VCaP (cell line): ENCODE results near the gene POLR2F.

Experiments used
- H3K27ac ChIP-seq: fragments of 450-650 bp; 2 replicates; pipeline ENCODE4 v1.5.1; 2017
- TF ChIP-seq, protein P1 (sequence below): fragments of 450-650 bp; conservative IDR thresholded peaks from 2 replicates; pipeline ENCODE4 v1.5.1; 2017; ENCODE audit warnings: mild to moderate bottlenecking, moderate library complexity

Gene POLR2F

DNA sequence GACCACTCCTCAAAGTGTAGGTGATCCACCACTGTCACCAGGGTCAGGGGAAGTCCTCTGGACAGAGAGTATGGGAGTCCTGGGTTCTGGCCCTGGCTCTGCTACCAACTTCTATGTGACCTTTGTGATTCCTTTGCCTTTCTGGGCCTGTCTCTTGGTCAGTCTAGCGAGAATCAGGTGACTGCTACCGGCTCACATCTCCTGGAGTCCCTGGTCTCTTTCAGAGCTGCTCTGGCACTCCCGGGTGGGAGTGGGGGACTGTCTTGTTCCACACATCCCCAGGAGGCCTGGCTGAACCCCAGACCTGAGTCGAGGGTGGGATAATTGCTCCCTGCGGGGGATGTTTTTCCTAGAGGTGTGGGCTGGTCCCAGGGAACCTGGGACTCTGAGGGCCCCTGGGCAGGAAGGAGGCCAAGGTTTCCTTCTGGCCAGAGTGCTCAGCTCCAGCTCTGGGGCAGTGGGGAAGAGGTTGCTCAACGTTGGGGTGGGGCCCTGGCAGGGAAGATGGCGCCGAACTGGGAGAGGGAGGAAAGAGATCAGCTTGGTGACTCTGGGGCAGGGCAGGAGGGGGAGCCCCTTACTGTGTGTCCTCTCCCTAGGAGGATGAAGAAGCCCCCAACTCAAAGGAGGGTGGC is 28.8 kb downstream of the POLR2F start:
- H3K27ac ChIP-seq, result no peak overlapping the region
- TF ChIP-seq, protein P1, sequence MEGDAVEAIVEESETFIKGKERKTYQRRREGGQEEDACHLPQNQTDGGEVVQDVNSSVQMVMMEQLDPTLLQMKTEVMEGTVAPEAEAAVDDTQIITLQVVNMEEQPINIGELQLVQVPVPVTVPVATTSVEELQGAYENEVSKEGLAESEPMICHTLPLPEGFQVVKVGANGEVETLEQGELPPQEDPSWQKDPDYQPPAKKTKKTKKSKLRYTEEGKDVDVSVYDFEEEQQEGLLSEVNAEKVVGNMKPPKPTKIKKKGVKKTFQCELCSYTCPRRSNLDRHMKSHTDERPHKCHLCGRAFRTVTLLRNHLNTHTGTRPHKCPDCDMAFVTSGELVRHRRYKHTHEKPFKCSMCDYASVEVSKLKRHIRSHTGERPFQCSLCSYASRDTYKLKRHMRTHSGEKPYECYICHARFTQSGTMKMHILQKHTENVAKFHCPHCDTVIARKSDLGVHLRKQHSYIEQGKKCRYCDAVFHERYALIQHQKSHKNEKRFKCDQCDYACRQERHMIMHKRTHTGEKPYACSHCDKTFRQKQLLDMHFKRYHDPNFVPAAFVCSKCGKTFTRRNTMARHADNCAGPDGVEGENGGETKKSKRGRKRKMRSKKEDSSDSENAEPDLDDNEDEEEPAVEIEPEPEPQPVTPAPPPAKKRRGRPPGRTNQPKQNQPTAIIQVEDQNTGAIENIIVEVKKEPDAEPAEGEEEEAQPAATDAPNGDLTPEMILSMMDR, result no peak

GRCh38 chr22:37982938-37983859 is 29.7 kb downstream of the POLR2F start:
- TF ChIP-seq, protein P1, result no peak
- H3K27ac ChIP-seq, result no peak overlapping the region

GRCh38 chr22:37983860-37984791 is 30.6 kb downstream of the POLR2F start, which contains the start of gene SOX10:
SOX10 (minus strand) TSS chr22:37984555; CDS start chr22:37983784, 771 bp downstream.
- H3K27ac ChIP-seq, result no peak within 1 kb of the TSS

DNA sequence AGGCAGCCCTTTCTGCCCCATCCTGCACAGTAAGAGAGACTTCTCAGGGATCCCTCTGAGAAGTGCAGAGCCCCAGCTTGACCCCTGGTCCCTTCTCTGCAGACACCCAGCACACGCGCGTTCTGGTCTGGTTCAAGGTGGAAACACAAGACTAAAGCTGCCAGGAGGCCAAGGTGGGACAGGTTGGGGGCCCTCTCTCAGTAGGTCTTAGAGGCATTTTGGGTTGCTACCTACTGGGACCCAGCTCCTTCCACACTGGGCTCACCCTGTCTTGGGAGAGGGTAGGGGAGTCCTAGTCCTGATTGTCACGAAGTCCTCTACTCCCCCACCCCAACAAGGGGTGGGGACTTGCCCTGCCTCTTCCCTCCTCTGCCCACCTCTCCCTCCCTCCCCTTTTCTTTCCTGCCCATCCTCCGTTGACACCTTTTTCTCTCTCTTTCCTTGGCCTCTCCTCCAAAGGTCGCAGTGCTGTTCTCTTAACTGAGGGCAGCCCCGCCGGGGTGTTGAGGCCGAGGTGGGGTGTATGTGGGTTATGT is 31.6 kb downstream of the POLR2F start:
- H3K27ac ChIP-seq, result no peak overlapping the region
- TF ChIP-seq, protein P1, result no peak

More at GRCh38 chr22:37983860-37984791, 30.6 kb downstream of the POLR2F start, which contains the start of gene SOX10:
- TF ChIP-seq, protein P1, result no peak

DNA sequence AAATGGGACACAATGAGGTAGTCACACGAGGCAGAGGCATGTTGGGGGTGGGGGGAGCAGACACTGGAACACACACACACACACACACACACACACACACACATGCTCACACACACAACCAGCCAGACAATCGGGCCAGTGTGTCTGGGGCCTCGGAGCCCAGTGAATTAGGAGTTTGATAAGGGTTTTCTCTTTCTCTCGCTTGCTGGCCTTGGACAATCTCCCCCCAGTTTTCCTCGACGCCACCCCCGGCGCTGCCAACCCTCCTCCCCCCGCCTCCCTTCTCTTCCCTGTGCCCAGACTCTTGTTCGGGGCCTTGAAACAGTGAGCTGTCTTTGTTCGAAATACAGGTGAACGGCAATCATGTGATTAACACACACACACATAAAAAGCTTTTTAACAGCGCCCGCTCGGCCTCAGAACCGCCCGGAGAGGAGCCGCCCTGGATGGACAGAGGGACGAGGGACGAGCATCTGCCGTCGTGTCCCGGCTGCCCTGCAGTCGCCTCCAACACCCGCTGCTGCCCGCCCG is 32.3 kb downstream of the POLR2F start:
- TF ChIP-seq, protein P1, result no peak
- no peak overlapping the region for H3K27ac ChIP-seq

DNA sequence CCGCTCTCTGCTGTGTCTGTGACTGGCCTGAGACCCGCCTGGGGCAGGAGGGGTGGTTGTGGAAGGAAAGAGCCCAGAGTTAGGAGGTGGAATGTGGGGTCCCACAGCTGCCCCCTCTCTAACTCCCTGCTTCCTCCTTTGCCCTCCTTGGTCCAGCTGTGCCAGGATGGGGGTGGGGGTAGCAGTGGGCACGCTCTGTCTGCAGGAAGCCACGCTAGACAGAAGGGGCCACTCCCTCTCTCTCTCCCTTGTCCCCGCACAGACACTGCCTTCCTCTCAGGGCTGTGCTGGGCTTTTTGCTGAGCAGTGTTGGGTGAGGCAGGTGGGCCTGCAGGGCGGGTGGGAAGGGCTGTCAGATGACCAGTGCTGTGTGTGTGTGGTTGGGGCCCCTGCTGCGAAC is 32.9 kb downstream of the POLR2F start:
- TF ChIP-seq, protein P1, result no peak
- no peak overlapping the region for H3K27ac ChIP-seq
